ENCODE measurements around the gene IGFBP6.

GRCh38 chr12:53074283-53074998 is 23.0 kb upstream of the IGFBP6 start:
- TF ChIP-seq CTCF (IDR thresholded peaks at IDR 0.05) (no peak), POLR2A (IDR thresholded peaks at IDR 0.05) (no peak)

All from right lobe of liver (tissue), 4 donors.